ENCODE measurements around the gene ZNF747. TPM values are rescaled to one million over a fixed set of nuclear protein-coding genes. Genes with fewer than 3 reads are reported as not detected.

ZNF747 gene
- total and polyA plus RNA-seq, 7 donors, result 6.0 to 15.5 (median 11.4) TPM

DNA sequence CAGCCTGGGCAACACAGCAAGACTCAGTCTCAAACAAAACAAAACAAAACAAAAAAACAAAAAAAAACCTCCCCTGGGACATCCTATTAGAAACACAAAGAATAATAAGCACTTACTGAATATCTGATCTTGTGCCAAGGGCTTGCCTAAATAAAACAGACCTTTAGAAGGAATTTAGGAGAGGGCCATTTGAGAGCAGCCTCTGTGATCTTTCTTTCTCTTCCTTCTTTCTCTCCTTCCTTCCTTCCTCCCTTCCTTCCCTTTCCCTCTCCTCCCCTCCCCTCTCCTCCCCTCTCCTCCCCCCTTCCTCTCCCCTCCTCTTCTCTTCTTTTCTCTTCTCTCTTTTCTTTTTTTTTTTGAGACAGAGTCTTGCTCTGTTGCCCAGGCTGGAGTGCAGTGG lies 49.8 kb downstream of the ZNF747 start:
- Histone ChIP-seq H3K4me1 (no peaks in the 10 kb centered on the region), H3K27me3 (peaks cover 0 to 5% (median 0%) of the 10 kb centered on the region in 3 donors), H3K4me3 (no peak overlapping the region), H3K9me3 (no peaks in the 10 kb centered on the region), H3K27ac (no peak overlapping the region), H3K36me3 (no peaks in the 10 kb centered on the region)
- intact Hi-C loops (cut with DNase I), result no loop called here
- TF ChIP-seq, protein P1, sequence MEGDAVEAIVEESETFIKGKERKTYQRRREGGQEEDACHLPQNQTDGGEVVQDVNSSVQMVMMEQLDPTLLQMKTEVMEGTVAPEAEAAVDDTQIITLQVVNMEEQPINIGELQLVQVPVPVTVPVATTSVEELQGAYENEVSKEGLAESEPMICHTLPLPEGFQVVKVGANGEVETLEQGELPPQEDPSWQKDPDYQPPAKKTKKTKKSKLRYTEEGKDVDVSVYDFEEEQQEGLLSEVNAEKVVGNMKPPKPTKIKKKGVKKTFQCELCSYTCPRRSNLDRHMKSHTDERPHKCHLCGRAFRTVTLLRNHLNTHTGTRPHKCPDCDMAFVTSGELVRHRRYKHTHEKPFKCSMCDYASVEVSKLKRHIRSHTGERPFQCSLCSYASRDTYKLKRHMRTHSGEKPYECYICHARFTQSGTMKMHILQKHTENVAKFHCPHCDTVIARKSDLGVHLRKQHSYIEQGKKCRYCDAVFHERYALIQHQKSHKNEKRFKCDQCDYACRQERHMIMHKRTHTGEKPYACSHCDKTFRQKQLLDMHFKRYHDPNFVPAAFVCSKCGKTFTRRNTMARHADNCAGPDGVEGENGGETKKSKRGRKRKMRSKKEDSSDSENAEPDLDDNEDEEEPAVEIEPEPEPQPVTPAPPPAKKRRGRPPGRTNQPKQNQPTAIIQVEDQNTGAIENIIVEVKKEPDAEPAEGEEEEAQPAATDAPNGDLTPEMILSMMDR (IDR thresholded peaks at IDR 0.05), result no peak
- TF ChIP-seq POLR2A (IDR thresholded peaks at IDR 0.05) (no peak), POLR2AphosphoS5 (IDR thresholded peaks at IDR 0.05) (no peak), EP300 (IDR thresholded peaks at IDR 0.05) (no peak)
- DNase-seq, result no peak

DNA sequence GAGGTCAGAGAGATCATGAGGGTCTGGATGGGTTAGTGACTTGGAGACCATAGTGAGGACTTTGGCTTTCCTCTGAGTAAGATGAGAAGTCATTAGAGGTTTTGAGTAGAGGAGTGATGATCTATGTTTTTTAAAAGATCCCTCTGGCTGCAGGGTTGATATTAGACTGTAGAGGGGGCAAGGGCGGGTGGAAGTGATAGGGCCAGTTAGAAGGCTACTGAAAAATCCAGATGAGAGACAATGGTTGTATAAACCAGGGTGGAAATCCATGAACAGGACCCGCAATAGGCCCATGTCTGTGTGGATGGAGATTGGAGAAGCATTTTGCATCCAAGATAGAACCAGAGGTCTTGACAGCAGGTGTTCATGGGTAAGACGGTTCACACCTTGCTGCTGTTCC lies 52.3 kb downstream of the ZNF747 start:
- TF ChIP-seq POLR2AphosphoS5 (IDR thresholded peaks at IDR 0.05) (no peak), EP300 (IDR thresholded peaks at IDR 0.05) (no peak), POLR2A (IDR thresholded peaks at IDR 0.05) (no peak)
- TF ChIP-seq, protein P1 (IDR thresholded peaks at IDR 0.05), result no peak
- Histone ChIP-seq H3K27me3 (peaks cover 0 to under 1% (median 0%) of the 10 kb centered on the region in 3 donors), H3K27ac (no peak overlapping the region), H3K9me3 (no peaks in the 10 kb centered on the region), H3K36me3 (no peaks in the 10 kb centered on the region), H3K4me3 (no peak overlapping the region), H3K4me1 (no peaks in the 10 kb centered on the region)
- WGBS, 2 donors, result 92 to 93% methylated on average over 3 of the region's 3 CpGs
- intact Hi-C loops (cut with DNase I), result no loop called here
- DNase-seq, result no peak

DNA sequence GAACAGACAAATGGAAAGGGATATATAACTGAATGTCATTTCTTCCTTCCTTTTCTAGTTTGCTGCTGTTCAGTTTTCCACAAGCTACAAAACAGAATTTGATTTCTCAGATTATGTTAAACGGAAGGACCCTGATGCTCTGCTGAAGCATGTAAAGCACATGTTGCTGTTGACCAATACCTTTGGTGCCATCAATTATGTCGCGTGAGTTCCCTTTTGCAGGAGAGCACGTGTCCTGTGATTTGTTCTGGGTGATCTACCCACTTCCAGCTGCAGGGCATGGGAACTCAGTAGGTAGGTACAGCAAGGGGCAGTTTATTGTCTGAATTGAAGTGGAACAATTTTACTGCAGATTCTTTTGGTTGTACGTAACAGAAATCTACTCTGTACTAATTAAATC lies 53.3 kb downstream of the ZNF747 start:
- TF ChIP-seq, protein P1 (IDR thresholded peaks at IDR 0.05), result no peak
- TF ChIP-seq POLR2A (IDR thresholded peaks at IDR 0.05) (no peak), EP300 (IDR thresholded peaks at IDR 0.05) (no peak), POLR2AphosphoS5 (IDR thresholded peaks at IDR 0.05) (no peak)
- no peak overlapping the region for H3K4me3 ChIP-seq
- no peak overlapping the region for H3K27ac ChIP-seq
- H3K4me1 ChIP-seq, result no peaks in the 10 kb centered on the region
- no peaks in the 10 kb centered on the region for H3K9me3 ChIP-seq
- intact Hi-C loops (cut with DNase I), result no loop called here
- DNase-seq, result no peak
- WGBS, 2 donors, result 89% methylated on average over 5 of the region's 5 CpGs
- H3K27me3 ChIP-seq, result peaks cover 0 to 4% (median 0%) of the 10 kb centered on the region in 3 donors
- no peaks in the 10 kb centered on the region for H3K36me3 ChIP-seq

Small RNAs within 50 kb of the gene (small RNA-seq; reads per million reads assigned to genes)
- 0 reads per million in 3 donors for gene MIR4518
- 0 reads per million in 3 donors for gene RNU7-61P

Other genes starting within 250 kb of the ZNF747 start
- 10 to 100 TPM; 29.9 to 57.3 (median 43.0) TPM for gene CD2BP2, start 179.6 kb downstream of the ZNF747 start, total RNA-seq
- gene CD2BP2, start 179.6 kb downstream of the ZNF747 start, polyA plus RNA-seq, result 10 to 100 TPM; 45.0 to 51.8 (median 48.0) TPM
- 10 to 100 TPM; 14.5 to 25.2 (median 19.2) TPM for gene TBC1D10B, start 164.4 kb downstream of the ZNF747 start, total RNA-seq
- gene TBC1D10B, start 164.4 kb downstream of the ZNF747 start, polyA plus RNA-seq, result 10 to 100 TPM; 24.6 to 38.3 (median 25.0) TPM
- gene MYL11, start 160.1 kb downstream of the ZNF747 start, total RNA-seq, result not detected
- gene MYL11, start 160.1 kb downstream of the ZNF747 start, polyA plus RNA-seq, result not detected
- gene SEPTIN1, start 152.3 kb downstream of the ZNF747 start, total RNA-seq, result 1 to 10 TPM in 3 of 4 donors, under 1 TPM in 1; 0.82 to 5.8 (median 1.9) TPM
- gene SEPTIN1, start 152.3 kb downstream of the ZNF747 start, polyA plus RNA-seq, result 10 to 100 TPM in 1 of 3 donors, 1 to 10 TPM in 2; 1.2 to 46.6 (median 2.4) TPM
- gene ZNF48, start 139.4 kb downstream of the ZNF747 start, total RNA-seq, result 10 to 100 TPM in 3 of 4 donors, 1 to 10 TPM in 1; 8.1 to 12.8 (median 11.4) TPM
- 1 to 10 TPM; 2.4 to 5.9 (median 2.8) TPM for gene ZNF48, start 139.4 kb downstream of the ZNF747 start, polyA plus RNA-seq
- 10 to 100 TPM; 17.4 to 30.7 (median 20.3) TPM for gene ZNF771, start 127.3 kb downstream of the ZNF747 start, total RNA-seq
- 1 to 10 TPM; 2.5 to 5.2 (median 3.0) TPM for gene ZNF771, start 127.3 kb downstream of the ZNF747 start, polyA plus RNA-seq
- gene DCTPP1, start 104.8 kb downstream of the ZNF747 start, total RNA-seq, result 10 to 100 TPM; 10.5 to 19.9 (median 16.5) TPM
- gene DCTPP1, start 104.8 kb downstream of the ZNF747 start, polyA plus RNA-seq, result 100 to 1,000 TPM; 140 to 175 (median 156) TPM
- gene SEPHS2, start 89.0 kb downstream of the ZNF747 start, total RNA-seq, result 10 to 100 TPM; 25.0 to 32.3 (median 25.3) TPM
- 100 to 1,000 TPM in 2 of 3 donors, 10 to 100 TPM in 1; 80.5 to 213 (median 175) TPM for gene SEPHS2, start 89.0 kb downstream of the ZNF747 start, polyA plus RNA-seq
- 1 to 10 TPM; 1.1 to 3.8 (median 2.6) TPM for gene ITGAL, start 62.1 kb downstream of the ZNF747 start, total RNA-seq
- gene ITGAL, start 62.1 kb downstream of the ZNF747 start, polyA plus RNA-seq, result 10 to 100 TPM in 1 of 3 donors, 1 to 10 TPM in 1, under 1 TPM in 1; 0.60 to 20.7 (median 2.8) TPM
- 10 to 100 TPM; 32.4 to 55.9 (median 42.7) TPM for gene ZNF768, start 8.3 kb downstream of the ZNF747 start, total RNA-seq
- 10 to 100 TPM; 46.2 to 61.0 (median 54.8) TPM for gene ZNF768, start 8.3 kb downstream of the ZNF747 start, polyA plus RNA-seq
- gene ZNF764, start 23.5 kb upstream of the ZNF747 start, total RNA-seq, result 1 to 10 TPM; 6.1 to 8.6 (median 8.1) TPM
- 1 to 10 TPM; 3.5 to 7.7 (median 4.8) TPM for gene ZNF764, start 23.5 kb upstream of the ZNF747 start, polyA plus RNA-seq
- 10 to 100 TPM; 21.9 to 32.8 (median 25.4) TPM for gene ZNF688, start 36.9 kb upstream of the ZNF747 start, total RNA-seq
- gene ZNF688, start 36.9 kb upstream of the ZNF747 start, polyA plus RNA-seq, result 10 to 100 TPM; 16.7 to 22.8 (median 18.0) TPM
- 10 to 100 TPM in 1 of 4 donors, 1 to 10 TPM in 3; 5.9 to 19.9 (median 7.9) TPM for gene ZNF785, start 50.8 kb upstream of the ZNF747 start, total RNA-seq
- 1 to 10 TPM in 2 of 3 donors, under 1 TPM in 1; 0.92 to 9.5 (median 2.4) TPM for gene ZNF785, start 50.8 kb upstream of the ZNF747 start, polyA plus RNA-seq
- 10 to 100 TPM in 1 of 4 donors, 1 to 10 TPM in 3; 7.9 to 10.3 (median 9.8) TPM for gene ZNF689, start 75.5 kb upstream of the ZNF747 start, total RNA-seq
- 1 to 10 TPM; 3.6 to 5.2 (median 4.9) TPM for gene ZNF689, start 75.5 kb upstream of the ZNF747 start, polyA plus RNA-seq
- 10 to 100 TPM; 20.8 to 37.5 (median 29.4) TPM for gene PRR14, start 116.1 kb upstream of the ZNF747 start, total RNA-seq
- gene PRR14, start 116.1 kb upstream of the ZNF747 start, polyA plus RNA-seq, result 10 to 100 TPM; 28.8 to 51.4 (median 38.4) TPM
- gene FBRS, start 123.6 kb upstream of the ZNF747 start, total RNA-seq, result 10 to 100 TPM; 12.5 to 29.6 (median 22.7) TPM
- 10 to 100 TPM; 26.4 to 61.6 (median 30.0) TPM for gene FBRS, start 123.6 kb upstream of the ZNF747 start, polyA plus RNA-seq
- 10 to 100 TPM; 13.2 to 39.1 (median 23.4) TPM for gene SRCAP, start 164.3 kb upstream of the ZNF747 start, total RNA-seq
- 10 to 100 TPM in 1 of 3 donors, 1 to 10 TPM in 2; 2.4 to 37.3 (median 9.0) TPM for gene SRCAP, start 164.3 kb upstream of the ZNF747 start, polyA plus RNA-seq
- gene PHKG2, start 213.6 kb upstream of the ZNF747 start, total RNA-seq, result 10 to 100 TPM; 20.1 to 28.5 (median 23.7) TPM
- gene PHKG2, start 213.6 kb upstream of the ZNF747 start, polyA plus RNA-seq, result 10 to 100 TPM; 19.2 to 45.0 (median 23.8) TPM
- gene CFAP119, start 227.2 kb upstream of the ZNF747 start, total RNA-seq, result 1 to 10 TPM in 3 of 4 donors, under 1 TPM in 1; 0.82 to 2.8 (median 1.7) TPM
- 10 to 100 TPM in 1 of 3 donors, 1 to 10 TPM in 1, not detected in 1; 3.7 to 11.9 TPM for gene CFAP119, start 227.2 kb upstream of the ZNF747 start, polyA plus RNA-seq
- 10 to 100 TPM; 48.1 to 53.9 (median 49.6) TPM for gene RNF40, start 227.5 kb upstream of the ZNF747 start, total RNA-seq
- 10 to 100 TPM; 34.8 to 79.3 (median 48.6) TPM for gene RNF40, start 227.5 kb upstream of the ZNF747 start, polyA plus RNA-seq